GM21528 (cell line): ENCODE results near the gene SYT15.
"Not testable (repeated sequence)": the region's sequence is repeated elsewhere in the genome, so short reads cannot be mapped to it uniquely, and the experiment has no call there.

ENCODE experiments used
- ATAC-seq: cut with Tn5 transposase; IDR thresholded peaks from one replicate; pipeline ENCODE4 v1.9.1; 2021; ENCODE audit warnings: mild to moderate bottlenecking, moderate library complexity; ENCODE audit not compliant: unreplicated experiment, low FRiP score

Gene SYT15

DNA sequence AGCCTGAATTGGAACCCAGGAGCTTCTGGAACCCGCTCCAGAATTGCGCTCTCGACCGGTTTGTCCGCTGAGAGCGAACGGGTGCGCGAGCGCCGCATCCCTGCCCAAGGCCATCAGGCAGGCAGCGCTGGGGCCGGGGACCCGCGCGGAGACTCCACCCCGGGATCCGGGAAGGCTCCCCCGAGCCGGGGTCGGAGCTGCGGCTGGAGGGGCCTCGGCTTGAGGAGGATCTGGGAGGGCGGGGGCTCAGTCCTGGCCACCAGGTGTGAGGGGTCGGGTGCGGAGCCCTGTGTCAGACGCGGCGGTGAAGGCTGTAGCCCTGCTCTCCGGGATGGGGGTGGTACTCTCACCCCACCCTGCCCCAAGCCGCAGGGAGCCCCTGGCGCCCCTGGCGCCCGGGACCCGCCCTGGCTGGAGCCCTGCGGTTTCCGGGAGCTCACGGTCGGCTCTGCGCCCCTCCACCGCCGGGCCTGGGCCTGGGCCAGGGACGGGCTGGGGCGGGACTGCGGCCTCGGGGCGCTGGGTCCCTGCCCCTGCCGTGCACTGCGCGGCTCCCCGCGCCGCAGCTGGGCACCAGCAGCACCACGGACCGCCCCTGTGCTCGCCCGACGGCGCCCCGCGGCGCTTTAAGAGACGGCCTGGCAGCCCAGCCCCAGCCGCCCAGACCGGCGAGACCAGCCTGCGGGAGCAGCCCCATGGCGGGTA is at the start of gene SYT15:
Gene SYT15, plus strand, starts transcription at position 655 of the 705 bp plus-strand sequence. Its CDS starts 41 bp downstream, at position 696.
- ATAC-seq, result not testable (repeated sequence)

- not testable (repeated sequence) for ATAC-seq
Observed at GRCh38 chr10:46529742-46530141, 49.2 kb upstream of the SYT15 start.

GRCh38 chr10:46530249-46531186 is 48.4 kb upstream of the SYT15 start:
- ATAC-seq, result no peak

DNA sequence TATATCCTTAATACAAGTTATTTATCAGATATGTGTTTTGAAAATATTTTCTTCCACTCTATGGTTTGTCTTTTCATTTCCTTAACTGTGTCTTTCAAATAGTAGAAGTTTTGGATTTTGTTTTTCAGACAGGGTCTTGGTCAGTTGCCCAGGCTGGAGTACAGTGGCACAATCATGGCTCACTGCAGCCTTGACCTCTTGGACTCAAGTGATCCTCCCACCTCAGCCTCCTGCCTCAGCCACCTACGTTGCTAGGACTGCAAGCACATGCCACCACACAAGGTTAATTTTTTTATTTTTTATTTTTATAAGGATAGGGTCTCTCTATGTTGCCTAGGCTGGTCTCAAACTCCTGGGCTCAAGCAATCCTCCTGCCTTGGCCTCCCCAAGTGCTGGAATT is 46.7 kb upstream of the SYT15 start:
- ATAC-seq, result not testable (repeated sequence)

DNA sequence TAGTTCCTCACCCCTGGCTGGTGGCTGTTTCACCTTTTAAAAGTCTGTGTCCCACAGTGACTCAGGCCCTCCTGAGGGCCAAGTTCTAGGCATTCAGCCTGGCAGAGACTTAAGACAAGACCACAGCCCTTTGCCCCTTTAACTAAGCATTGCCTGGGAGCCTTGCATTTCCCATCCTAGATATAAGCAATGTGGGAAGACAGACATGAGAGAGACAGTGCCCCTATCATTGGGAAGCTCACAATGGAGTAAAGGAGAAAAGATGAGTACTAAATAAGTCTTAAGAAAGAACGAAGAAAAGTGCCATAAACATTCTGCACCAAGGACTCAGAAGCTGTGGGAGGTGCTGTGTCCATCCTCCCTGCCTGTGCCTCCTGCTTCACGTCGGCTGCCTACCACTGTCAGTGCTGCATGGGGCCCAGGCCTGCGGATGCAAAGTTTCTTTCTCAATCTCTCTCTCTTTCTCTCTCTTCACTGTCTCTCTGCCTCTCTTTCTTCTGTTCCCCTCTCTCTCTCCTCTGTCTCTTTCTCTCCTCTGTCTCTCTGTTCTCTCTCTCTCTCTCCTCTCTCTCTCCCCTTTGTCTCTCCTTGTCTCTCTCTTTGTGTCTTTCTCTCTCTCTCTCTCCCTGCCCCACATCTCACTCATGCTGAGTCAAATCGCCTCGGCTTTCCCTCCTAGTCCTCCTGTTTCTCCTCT is 44.0 kb upstream of the SYT15 start:
- ATAC-seq, result no peak

DNA sequence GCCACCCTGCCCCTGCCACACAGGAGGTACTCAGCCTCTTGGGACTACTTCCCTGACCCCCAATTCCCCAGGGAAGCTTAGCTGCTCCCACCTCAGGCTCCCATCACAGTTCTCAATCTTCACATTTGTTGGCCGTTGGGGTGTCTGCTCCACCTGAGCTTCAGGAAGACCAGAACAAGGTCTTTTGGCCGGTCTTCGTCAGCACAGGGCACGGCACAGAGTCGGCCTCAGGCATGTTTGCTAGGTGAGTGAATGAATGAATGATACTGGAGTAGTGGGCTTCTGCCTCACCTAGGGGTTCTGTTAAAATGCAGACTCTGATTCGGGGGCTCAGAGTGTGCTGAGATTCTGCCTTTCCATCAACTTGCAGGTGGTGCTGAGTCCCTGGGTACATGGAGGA is 42.8 kb upstream of the SYT15 start:
- ATAC-seq, result no peak

GRCh38 chr10:46536781-46537180 is 42.1 kb upstream of the SYT15 start:
- ATAC-seq, result no peak

DNA sequence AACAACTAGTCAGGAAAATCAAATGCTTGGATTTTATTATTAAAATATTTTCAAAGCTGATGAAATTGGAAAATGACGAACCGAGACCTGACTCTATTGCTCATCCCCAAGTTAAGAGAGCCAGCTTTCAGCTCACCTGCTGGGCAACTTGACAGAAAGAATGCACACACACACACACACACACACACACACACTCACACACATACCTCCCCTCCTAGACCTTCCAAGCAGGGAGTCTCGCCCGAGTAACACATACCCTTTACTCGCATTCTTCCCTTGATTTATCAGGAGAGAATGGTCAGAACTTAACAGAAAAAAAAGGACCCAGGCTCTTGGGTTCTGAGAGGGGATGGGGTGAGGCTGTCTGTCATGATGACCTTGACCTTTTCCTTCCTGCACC is 41.6 kb upstream of the SYT15 start:
- ATAC-seq, result no peak

DNA sequence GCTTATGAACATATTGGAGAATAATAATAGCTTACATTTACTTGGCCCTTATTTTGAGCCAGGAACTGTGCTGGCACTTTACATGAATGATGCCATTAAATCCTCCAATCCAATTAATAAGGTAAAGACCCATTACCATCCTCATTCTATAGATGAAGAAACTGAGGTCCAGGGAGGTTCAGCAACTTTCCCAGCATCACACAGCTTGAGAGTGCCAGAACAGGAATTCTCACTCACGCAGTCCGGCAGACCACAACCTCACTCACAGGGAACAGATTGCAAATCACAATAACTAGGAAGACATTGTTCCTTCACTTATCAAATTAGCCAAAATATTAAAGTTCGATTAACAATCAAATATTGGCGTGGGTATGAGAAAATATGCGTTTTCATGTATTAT is 40.8 kb upstream of the SYT15 start:
- ATAC-seq, result no peak

- no peak for ATAC-seq
Observed at GRCh38 chr10:46538717-46539426, 40.1 kb upstream of the SYT15 start.

DNA sequence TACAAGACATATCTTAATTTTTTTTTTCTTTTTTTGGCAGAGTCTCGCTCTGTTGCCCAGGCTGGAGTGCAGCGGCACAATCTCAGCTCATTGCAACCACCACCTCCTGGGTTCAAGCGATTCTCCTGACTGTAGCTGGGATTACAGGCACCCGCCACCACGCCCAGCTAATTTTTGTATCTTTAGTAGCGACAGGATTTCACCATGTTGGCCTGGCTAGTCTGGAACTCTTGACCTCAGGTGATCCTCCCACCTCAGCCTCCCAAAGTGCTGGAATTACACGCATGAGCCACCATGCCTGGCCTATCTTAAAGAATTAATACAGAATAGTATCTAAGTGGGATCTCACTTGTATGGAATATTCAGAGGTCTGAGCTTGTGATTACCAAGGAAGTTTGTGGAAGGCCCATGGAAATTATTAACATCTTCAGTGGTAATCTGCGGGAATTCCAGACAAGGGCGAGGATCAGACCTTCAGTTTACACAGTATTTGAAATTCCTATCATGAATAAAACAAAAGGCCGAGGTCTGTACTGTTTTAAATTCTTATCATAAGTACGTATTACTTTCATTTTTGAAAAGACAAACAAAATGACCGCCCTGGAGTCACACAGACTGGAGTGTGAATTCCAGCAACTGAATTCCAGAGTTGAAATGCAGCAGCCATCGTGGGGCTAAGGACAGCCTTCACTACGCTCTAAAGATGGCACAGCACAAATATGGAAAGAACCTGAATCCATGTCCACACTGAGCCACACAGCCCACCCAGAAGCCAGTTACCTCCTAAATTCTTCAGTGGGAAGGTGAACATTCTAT is 39.1 kb upstream of the SYT15 start:
- no peak for ATAC-seq

GRCh38 chr10:46540412-46541016 is 38.4 kb upstream of the SYT15 start:
- ATAC-seq, result no peak

- ATAC-seq, result no peak
Observed at GRCh38 chr10:46541017-46541661, 37.8 kb upstream of the SYT15 start.

- ATAC-seq, result no peak
Observed at GRCh38 chr10:46541735-46542566, 37.0 kb upstream of the SYT15 start.

- no peak for ATAC-seq
Observed at GRCh38 chr10:46542567-46543465, 36.1 kb upstream of the SYT15 start.

DNA sequence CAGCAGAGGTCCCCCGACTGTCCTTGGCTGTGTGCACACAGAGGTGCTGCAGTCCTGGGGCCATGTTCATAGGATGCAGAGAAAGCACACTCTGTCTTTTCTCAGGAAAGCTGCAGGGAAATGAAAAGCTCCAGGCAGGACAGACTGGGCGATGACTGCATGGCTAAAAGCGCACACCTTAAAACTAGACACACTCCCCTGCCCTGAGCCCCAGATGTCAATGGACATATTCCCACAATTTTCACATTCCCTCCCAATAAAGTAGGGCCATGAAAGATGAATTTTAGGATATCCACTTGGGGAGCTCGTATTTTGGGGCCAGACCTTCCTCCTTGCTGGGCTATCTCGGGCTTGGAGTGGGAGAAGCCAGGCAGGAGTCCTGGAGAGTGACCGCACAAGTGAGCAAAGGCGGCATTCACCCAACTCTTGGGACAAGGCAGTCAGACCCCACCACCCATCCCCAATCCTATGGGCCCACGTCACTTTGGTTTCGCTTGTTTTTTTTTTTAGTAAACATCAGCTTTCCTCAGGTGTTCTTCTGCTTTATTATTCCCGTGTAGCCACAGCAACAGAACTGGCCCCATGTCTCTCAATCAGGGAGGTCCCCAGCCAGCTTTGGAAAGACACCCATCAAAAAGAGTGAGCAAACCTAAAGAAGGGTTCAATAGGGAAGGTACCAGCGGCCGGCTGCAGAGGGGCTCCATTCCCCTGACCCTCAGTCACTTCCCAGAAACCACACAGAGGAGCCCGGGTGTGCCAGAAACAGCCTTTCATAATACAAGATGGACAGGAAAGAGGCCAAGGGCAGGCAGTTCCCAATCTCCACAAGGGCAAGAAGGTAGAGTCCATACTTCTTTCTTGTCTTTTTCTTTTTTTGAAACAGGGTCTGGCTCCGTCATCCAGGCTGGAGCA is 35.2 kb upstream of the SYT15 start:
- no peak for ATAC-seq
